PC-3 (cell line): Measurements from ENCODE around the gene PRSS16. TPM values are rescaled to one million over a fixed set of nuclear protein-coding genes. Genes with fewer than 3 reads are reported as not detected.

Experiments used
- ATAC-seq: fragments of 200-7000 bp; cut with Tn5 transposase; 2 replicates; pipeline ENCODE4 v1.9.1; 2020; ENCODE audit warnings: mild to moderate bottlenecking, moderate library complexity
- BruUV-seq: library from RNA; stranded (reverse); fragments of 400-500 nt; replicated peaks from 2 replicates; lab custom pipeline; 2021; lab: Mats Ljungman, UMichigan
- CTCF ChIA-PET: fragments of 300-600 bp; sonication (Branson Sonifier 250); formaldehyde crosslinking; loops from one replicate; lab custom pipeline; 2022; ENCODE audit warnings: antibody characterized with exemption; lab: Charles Lee
- POLR2A ChIA-PET: fragments of 300-600 bp; sonication (Branson Sonifier 250); formaldehyde crosslinking; loops from one replicate; lab custom pipeline; 2022; ENCODE audit warnings: antibody characterized with exemption; ENCODE audit not compliant: unreplicated experiment; lab: Charles Lee
- DNase-seq: peaks from one replicate; pipeline ENCODE4 v3.0.0-alpha.2; 2015
- H2AFZ ChIP-seq: fragments of 300-600 bp; sonication (generic); 2 replicates; pipeline ENCODE4 v1.6.0; 2016; ENCODE audit warnings: antibody characterized with exemption, low read length
- H3F3A ChIP-seq: fragments of 300-600 bp; sonication (generic); one replicate; pipeline ENCODE4 v1.6.0; 2017; ENCODE audit warnings: antibody characterized with exemption, low read length, control low read depth, mild to moderate bottlenecking; ENCODE audit not compliant: unreplicated experiment
- H3K27ac ChIP-seq: fragments of 300-600 bp; sonication (generic); 2 replicates; pipeline ENCODE4 v1.5.1; 2016; ENCODE audit warnings: mild to moderate bottlenecking, low read length
- H3K27me3 ChIP-seq: fragments of 300-600 bp; sonication (generic); 2 replicates; pipeline ENCODE4 v1.6.1; 2016; ENCODE audit warnings: low read length, mixed read lengths
- H3K36me3 ChIP-seq: fragments of 300-600 bp; sonication (generic); 2 replicates; pipeline ENCODE4 v1.6.1; 2016; ENCODE audit warnings: low read depth, mixed run types, low read length, mixed read lengths
- H3K4me1 ChIP-seq: fragments of 300-600 bp; sonication (generic); 2 replicates; pipeline ENCODE4 v1.5.1; 2016; ENCODE audit warnings: low read length; ENCODE audit not compliant: insufficient read depth
- H3K4me2 ChIP-seq: fragments of 300-600 bp; sonication (generic); 2 replicates; pipeline ENCODE4 v1.6.0; 2016; ENCODE audit warnings: low read length
- H3K4me3 ChIP-seq: fragments of 300-600 bp; sonication (generic); 2 replicates; pipeline ENCODE4 v1.5.1; 2016; ENCODE audit warnings: mild to moderate bottlenecking, low read length, mixed read lengths
- H3K79me2 ChIP-seq: fragments of 300-600 bp; sonication (generic); 2 replicates; pipeline ENCODE4 v1.6.1; 2017; ENCODE audit warnings: low read length, mixed read lengths
- H3K9ac ChIP-seq: fragments of 300-600 bp; sonication (generic); 2 replicates; pipeline ENCODE4 v1.6.0; 2016; ENCODE audit warnings: mild to moderate bottlenecking, low read length
- H3K9me2 ChIP-seq: fragments of 300-600 bp; sonication (generic); replicated peaks from 2 replicates; pipeline ENCODE4 v1.6.1; 2016; ENCODE audit warnings: mixed run types, low read length, mixed read lengths
- H3K9me3 ChIP-seq: fragments of 300-600 bp; sonication (generic); 2 replicates; pipeline ENCODE4 v1.6.1; 2016; ENCODE audit warnings: low read length, mixed read lengths
- H4K20me1 ChIP-seq: fragments of 300-600 bp; sonication (generic); 2 replicates; pipeline ENCODE4 v1.6.1; 2016; ENCODE audit warnings: low read length, mixed read lengths
- CTCF ChIP-seq: fragments of 300-600 bp; sonication (generic); conservative IDR thresholded peaks from 2 replicates; pipeline ENCODE4 v1.5.1; 2017; ENCODE audit warnings: antibody characterized with exemption, low read depth, mild to moderate bottlenecking, low read length
- EZH2 ChIP-seq: fragments of 300-600 bp; sonication (generic); IDR thresholded peaks from one replicate; pipeline ENCODE4 v1.6.1; 2017; ENCODE audit warnings: antibody characterized with exemption, mild to moderate bottlenecking, low read length; ENCODE audit not compliant: unreplicated experiment
- EZH2phosphoT487 ChIP-seq: fragments of 300-600 bp; sonication (generic); IDR thresholded peaks from 2 replicates; pipeline ENCODE4 v1.6.1; 2018; ENCODE audit warnings: mild to moderate bottlenecking, antibody characterized with exemption, low read length, borderline replicate concordance
- intact Hi-C: fragments of 100-400 bp; cut with micrococcal nuclease; formaldehyde crosslinking; loops from 2 replicates; pipeline ENCODE4 v1.9.0; 2023
- total RNA-seq: library from RNA; depleted of rRNA; stranded (reverse); fragments of >200 nt; gene quantifications from 2 replicates; pipeline ENCODE4 v1.2.3, GENCODE V29; 2014

Gene PRSS16
- total RNA-seq, 1 experiment from 2014 or later, result 7.3 TPM

- ATAC-seq (peak; percentile 29; the same call in 1 of the 2 replicates), DNase-seq (peak; percentile 81)
- no peak overlapping the region for H3K27ac ChIP-seq
- H3K9me2 ChIP-seq, result no peaks in the 10 kb centered on the region
- H3K27me3 ChIP-seq, result no peaks in the 10 kb centered on the region
- CTCF ChIA-PET, result interaction anchor here (0.6 kb wide), 1 partner anchor 105 kb away, joined by 3 read pairs; no protein-coding TSS in a partner anchor
- intact Hi-C loops, result no loop called here
- peaks cover 16% of the 10 kb centered on the region for H3K4me1 ChIP-seq
- no peaks in the 10 kb centered on the region for H3K79me2 ChIP-seq
- peak overlapping the region; percentile 84 for H3K4me2 ChIP-seq
- H3F3A ChIP-seq, result no peaks in the 10 kb centered on the region
- H4K20me1 ChIP-seq, result no peaks in the 10 kb centered on the region
- peak overlapping the region; percentile 77; the same call in 1 of the 2 replicates for H2AFZ ChIP-seq
- TF ChIP-seq EZH2 (no peak), CTCF (no peak), EZH2phosphoT487 (no peak)
- peak overlapping the region; percentile 76 for H3K4me3 ChIP-seq
- no peak overlapping the region for H3K9ac ChIP-seq
- no TSS peak for BruUV-seq
- H3K9me3 ChIP-seq, result no peaks in the 10 kb centered on the region
- H3K36me3 ChIP-seq, result no peaks in the 10 kb centered on the region
- POLR2A ChIA-PET, result no interaction called here
Observed at GRCh38 chr6:27293436-27294098, 46.1 kb downstream of the PRSS16 start.

- H3K4me1 ChIP-seq, result peaks cover 16% of the 10 kb centered on the region
- peak overlapping the region; percentile 84 for H3K4me2 ChIP-seq
- POLR2A ChIA-PET, result no interaction called here
- no peaks in the 10 kb centered on the region for H3K9me3 ChIP-seq
- H3K27ac ChIP-seq, result no peak overlapping the region
- no peaks in the 10 kb centered on the region for H3K36me3 ChIP-seq
- no peaks in the 10 kb centered on the region for H3K9me2 ChIP-seq
- peak overlapping the region; percentile 76 for H3K4me3 ChIP-seq
- no peak overlapping the region for H3K9ac ChIP-seq
- BruUV-seq, result no TSS peak
- H3F3A ChIP-seq, result no peaks in the 10 kb centered on the region
- no peaks in the 10 kb centered on the region for H3K79me2 ChIP-seq
- ATAC-seq (peak; percentile 25; the same call in 1 of the 2 replicates), DNase-seq (peak; percentile 13)
- no peaks in the 10 kb centered on the region for H4K20me1 ChIP-seq
- H2AFZ ChIP-seq, result peak overlapping the region; percentile 77
- H3K27me3 ChIP-seq, result no peaks in the 10 kb centered on the region
- TF ChIP-seq EZH2 (no peak), CTCF (no peak), EZH2phosphoT487 (no peak)
- CTCF ChIA-PET, result interaction anchor here (0.6 kb wide), 1 partner anchor 106 kb away, joined by 3 read pairs; no protein-coding TSS in a partner anchor
- intact Hi-C loops, result no loop called here
Observed at GRCh38 chr6:27294409-27294808, 46.9 kb downstream of the PRSS16 start.
